ENCODE measurements around the gene EPHA1.
"Not testable (repeated sequence)": the region's sequence is repeated elsewhere in the genome, so short reads cannot be mapped to it uniquely, and the experiment has no call there.

Gene EPHA1

DNA sequence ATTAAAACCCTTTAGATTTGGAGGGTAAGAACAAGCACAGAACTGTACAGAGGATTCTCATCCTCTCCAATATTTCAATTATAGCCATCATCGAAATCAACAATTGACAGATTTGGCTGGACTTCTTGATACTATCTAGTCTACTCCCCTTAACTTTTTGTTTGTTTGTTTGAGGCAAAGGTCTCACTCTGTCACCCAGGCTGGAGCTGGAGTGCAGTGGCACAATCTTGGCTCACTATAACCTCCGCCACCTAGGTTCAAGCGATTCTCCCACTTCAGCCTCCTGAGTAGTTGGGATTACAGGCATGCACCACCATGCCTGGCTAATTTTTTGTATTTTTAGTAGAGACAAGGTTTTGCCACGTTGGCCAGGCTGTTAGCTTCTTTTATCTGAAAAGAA, 6.4 kb downstream of the EPHA1 start:
- DNase-seq (ENCODE audit: low read depth in 2 of 2): not testable (repeated sequence)

DNA sequence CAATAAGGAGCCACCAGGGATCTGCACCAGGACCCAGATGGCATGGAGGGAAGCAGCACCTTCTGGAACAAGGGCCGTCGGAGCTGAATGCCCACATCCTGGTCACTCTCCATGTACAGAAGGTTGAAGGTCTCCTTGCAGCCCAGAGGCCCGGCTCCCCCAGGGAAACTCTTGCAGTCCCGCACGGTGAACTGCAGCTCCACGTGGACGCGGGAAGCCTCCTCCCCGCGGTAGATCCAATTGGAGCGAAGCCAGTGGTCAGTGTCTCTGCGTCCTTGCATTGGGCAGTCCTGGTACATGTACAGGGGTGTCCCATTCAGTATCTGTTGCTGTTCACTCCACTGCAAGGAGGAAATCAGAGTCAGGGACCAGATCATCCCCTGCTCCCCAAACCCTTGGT, 7.4 kb downstream of the EPHA1 start:
- no peak for DNase-seq (ENCODE audit: low read depth in 2 of 2)

DNA sequence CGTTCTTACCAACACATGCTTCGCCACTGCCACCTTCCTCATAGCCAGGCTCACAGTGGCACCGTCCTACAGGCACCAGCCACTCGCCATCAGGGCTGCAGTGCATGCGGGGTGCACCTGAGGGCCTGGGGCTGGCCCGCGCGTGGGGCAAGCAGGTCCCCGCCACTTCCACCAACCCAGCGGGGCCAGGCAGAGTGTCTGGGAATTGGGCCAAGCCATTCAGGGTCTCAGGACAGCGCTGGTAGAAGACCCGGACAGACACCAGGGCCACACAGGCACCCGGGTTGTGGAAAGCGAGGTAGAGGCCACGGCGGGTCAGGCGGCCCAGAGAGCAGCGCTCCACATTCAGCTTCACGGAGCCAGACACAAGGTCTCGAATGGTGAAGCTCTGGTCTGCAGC, 9.0 kb downstream of the EPHA1 start:
- DNase-seq (ENCODE audit: low read depth in 2 of 2): no peak

DNA sequence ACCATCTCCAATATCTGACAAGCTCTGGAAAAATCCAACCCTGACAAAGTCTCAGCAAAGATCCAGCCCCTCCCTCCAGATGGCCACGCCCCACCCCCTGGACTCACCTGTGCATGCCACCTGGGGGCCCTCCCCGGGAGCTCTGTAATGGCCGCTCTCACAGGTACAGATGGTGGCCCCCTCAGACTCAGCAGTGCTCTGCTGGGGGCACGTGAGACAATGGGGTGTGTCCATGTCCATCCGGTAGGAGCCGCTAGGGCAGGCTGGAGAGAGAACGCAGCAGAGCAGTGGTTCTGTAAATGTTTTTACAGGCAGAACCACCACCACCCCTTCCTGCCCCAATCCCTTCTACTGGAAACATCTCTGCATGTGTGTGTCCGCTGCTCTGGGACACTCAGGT, 9.5 kb downstream of the EPHA1 start:
- DNase-seq (ENCODE audit: low read depth in 2 of 2): no peak

DNA sequence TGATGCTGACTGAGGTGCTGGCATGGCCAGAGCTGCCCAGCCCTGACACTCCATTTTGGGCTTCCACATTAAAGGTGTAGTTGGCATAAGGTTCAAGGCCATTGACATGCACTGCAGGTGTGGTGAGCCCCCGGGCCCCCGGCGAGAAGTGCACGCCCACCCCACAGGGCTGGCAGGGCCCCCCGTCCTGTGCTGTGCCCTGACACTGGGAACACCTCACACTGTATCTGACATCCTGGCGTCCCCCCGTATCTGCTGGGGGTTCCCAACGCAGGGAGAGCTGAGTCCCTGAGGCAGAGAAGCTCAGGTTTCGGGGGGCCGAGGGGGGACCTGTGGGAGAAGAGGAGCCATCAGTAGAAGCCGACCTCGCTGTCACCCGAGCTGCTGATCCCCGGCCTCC, 10.0 kb downstream of the EPHA1 start:
- DNase-seq (ENCODE audit: low read depth in 2 of 2): no peak

DNA sequence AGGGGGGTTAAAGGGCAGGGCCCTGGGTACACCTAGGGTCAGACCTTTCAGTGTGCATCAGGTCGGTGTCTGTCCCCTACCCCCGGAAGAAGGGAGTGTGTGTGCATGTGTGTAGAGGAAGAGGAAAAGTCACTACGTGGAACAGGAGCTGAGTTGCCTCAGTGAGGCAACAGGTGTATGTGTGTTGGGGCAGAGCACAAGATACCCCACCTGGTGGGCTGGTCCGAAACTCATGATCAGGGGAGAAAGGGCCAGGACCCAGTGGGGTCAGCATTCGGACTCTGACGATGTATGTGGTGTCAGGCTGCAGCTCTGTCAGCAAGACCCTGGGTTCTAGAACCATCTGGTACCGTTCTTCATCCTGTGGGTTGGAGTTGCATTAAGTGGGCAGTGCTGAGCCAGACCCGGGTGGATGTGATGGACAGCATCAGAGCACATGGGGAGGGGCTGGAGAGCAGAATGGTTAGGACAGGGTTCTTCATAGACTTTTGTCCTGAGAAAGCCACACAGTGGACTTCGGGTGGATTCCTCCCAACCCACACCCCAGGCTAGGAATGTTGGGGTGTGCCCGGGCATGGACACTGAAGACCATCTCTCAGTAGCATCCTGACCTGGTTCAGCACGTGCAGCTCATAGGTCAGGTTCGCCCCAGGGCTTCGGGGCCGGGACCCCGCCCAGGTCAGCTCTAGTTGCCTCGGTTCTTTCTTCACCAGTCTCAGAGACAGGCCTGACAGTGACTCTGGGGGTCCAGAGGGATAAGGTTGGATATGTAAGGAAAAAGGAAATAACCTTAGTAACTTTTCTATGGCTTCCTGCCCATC, 10.7 kb downstream of the EPHA1 start:
- no peak for DNase-seq (ENCODE audit: low read depth in 2 of 2)

DNA sequence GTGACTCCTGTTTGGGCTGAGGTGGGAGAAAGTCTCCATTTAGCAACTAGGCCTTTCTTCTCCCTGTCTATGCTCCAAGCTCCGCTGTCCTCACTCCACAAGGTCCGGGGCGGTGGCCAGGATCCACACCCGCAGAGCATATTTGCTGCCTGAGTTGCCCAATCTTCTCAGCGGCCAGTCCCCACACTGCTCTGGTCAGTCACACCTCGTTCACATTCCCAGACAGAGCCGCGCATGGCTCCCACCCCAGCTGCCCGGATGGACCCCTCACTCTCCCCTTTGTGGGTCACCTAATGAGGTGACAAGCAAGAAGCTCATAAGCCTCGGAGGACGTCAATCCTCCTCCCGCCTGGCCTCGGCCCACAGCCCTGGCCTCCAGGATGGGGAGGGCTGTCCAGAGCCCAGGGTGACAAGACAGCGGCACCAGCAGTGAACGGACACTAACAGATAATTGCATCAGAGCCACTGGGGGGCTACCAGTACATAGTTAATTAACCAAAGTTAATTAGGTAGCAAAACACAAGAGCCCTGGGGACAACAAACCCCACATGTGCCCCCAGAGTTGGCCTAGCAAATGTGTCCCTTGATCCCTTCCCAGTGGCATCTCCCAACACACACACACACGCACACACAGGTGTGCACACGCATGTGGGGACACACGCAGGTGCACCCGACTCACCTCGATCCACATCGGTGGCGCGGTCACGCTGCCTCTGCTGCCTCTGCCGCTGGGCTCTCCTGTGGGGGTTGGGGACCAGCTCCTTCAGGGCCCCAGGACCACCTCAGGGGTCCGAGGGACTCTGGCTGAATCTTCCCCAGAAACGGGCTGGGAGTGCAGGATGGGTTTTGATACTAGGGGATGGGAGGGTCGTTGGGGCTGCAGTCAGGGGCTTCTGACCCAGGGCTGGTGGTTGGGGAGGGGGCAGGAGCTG, 11.8 kb downstream of the EPHA1 start:
- no peak for DNase-seq (ENCODE audit: low read depth in 2 of 2)

DNA sequence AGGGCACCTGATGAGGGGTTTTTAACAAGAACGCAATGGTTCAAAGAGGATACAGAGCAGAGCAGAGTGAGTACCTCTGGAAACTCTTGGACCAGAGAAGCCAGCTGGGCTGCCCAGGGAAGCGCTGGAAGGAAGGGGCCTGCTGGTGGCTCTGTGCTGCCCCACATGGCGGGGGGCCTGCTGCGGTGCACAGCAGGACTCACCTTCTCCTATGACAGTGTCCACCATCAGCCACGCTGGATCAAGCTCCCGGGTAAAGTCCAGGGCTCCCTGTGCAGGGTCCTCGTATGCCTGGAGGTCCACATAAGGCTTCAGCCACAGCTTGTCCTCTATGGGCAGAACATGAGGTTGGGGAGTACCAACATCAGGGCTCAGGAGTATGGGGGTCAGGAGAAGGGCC, 12.5 kb downstream of the EPHA1 start:
- DNase-seq (ENCODE audit: low read depth in 2 of 2): no peak

DNA sequence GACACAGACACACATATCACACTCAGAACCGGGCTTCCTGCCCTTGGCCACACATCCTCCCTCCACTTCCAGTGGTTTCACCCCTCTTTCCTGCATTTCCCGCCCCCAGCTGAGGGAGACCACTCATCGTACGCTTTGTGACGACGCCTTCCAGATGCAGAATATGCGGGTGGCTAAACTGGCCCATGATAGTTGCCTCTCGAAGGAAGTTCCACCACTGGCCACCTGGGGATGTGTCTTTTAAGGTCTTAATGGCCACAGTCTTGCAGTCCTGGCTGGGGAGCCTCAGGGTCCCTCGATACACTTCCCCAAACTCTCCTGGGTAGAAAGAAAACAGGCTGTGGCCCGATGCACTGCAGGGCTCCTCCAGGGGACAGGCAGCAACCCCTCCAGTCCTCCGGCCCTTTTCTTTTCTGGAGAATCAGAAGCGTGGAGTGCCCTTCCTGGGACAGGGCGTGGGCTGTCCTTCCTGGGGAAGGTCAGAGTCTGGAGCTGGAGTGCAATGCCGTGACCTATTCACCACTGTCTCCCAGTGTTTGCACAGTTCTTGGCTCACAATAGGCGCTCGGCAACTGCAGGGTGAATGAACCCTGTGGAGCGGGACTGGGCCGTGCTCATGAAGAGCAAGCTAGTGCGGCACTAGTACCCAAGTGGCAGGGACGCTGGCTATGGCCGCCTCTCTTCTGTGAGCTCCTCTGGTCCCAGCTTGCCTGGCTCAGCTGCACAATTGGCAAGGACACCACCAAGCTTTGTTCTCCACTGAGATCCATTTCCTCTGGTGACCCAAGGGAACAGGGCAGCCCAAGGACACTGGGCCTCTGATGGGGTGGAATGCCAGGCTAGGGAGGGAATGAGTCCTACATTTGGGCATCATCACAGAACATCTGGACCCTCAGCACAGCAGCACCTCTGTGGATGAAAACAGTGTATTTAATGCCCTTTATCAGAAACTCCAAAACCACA, 13.2 kb downstream of the EPHA1 start:
- no peak for DNase-seq (ENCODE audit: low read depth in 2 of 2)

DNA sequence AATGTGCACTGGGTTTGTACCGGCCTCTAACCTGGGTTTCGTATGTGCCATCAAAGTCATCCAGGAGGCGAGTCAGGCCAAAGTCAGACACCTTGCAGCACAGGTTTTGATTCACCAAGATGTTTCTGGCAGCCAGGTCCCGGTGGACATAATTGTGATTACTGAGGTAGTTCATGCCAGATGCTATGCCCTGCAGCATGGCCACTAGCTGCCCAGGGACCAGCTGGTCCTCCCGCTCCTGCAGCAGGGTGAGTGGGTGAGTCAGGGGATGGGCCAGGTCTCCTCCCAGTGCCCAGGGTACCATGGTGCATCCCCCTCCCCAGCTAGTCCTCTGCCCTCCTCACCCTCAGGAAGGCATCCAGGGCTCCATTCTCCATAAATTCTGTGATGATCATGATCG, 13.9 kb downstream of the EPHA1 start:
- no peak for DNase-seq (ENCODE audit: low read depth in 2 of 2)

DNA sequence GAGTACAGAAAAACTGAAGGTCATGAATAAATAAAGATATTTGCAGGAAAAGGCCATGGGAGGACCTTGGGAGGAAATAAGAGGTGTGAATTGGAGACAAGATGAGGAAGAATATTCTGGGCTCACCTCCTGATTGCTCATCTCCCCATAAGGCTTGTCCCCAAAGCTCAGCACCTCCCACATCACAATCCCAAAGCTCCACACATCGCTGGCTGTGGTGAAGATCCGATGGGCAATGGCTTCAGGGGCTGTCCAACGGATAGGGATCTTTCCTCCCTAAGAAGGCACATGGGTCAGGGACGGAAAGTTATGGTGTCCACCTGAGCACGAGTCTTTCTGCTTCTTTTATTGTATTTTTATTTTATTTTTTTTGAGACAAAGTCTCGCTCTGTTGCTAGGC, 14.6 kb downstream of the EPHA1 start:
- no peak for DNase-seq (ENCODE audit: low read depth in 2 of 2)

DNA sequence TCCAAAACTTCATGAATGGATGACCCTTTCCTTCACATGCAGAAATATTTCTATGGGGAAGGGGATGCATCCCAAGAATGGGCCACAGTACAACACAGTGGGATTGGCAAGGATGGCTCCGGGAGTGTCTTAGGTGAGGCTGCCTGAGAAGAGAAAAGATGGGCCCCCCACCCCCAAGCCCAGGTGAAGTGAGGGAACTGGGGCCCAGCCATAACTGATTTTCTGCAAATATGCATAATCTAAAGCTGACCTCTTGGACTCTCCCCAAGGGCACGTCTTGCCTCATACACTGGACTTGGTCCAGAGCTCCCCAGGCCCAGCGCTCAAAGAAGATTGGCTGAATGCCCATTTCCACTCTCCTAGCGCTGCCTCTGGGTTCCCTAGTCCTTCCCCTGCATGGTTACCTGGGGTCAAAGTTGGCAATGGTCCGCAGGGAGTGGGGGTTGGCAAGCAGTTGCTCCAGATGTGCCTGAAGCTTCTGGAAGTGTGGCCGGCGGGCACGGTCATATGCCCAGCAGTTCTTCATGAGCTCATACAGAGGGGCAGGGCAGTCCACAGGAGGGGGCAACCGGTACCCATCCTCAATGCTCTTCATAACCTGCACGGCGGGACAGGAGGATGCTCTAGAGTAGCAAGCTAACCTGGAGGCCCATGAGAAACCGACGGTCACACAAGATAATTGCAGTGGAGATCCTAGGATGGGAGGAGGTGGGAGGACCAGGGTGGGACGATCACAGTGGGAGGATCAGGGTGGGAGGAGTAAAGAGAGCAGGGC, 15.2 kb downstream of the EPHA1 start:
- DNase-seq (ENCODE audit: low read depth in 2 of 2): no peak

DNA sequence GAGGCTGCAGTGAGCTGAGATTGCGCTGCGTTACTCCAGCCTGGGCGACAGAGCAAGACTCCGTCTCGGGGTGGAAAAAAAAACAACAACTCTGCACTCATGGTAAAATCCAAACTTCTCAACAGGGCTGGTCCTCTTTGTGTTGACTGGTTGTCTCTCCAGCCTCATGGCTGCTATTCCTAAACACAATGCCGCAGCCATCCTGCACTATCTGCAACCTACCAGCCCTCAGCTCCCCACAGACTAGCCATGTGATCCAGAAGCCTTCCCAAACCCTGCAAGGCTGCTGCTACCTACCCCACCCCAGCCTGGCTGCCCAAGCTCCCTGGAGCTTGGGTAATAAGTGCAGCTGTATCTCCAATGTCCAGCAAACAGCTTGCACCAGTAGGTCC, 15.8 kb downstream of the EPHA1 start:
- no peak for DNase-seq (ENCODE audit: low read depth in 2 of 2)

DNA sequence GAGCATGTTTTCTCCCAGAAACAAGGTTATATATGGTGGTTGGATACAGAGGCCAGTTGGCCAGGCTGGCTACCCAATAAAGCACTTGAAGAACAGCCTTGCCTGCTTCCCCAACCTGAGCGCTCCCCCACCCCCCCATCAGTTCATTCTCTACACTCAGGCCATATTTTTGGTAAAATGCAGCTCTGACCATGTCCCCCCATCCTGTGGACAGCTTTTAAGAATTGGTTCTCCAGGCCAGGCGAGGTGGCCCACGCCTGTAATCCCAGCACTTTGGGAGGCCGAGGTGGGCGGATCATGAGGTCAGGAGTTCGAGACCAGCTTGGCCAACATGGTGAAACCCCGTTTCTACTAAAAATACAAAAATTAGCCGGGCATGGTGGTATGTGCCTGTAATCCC, 16.2 kb downstream of the EPHA1 start:
- DNase-seq (ENCODE audit: low read depth in 2 of 2): not testable (repeated sequence)

DNA sequence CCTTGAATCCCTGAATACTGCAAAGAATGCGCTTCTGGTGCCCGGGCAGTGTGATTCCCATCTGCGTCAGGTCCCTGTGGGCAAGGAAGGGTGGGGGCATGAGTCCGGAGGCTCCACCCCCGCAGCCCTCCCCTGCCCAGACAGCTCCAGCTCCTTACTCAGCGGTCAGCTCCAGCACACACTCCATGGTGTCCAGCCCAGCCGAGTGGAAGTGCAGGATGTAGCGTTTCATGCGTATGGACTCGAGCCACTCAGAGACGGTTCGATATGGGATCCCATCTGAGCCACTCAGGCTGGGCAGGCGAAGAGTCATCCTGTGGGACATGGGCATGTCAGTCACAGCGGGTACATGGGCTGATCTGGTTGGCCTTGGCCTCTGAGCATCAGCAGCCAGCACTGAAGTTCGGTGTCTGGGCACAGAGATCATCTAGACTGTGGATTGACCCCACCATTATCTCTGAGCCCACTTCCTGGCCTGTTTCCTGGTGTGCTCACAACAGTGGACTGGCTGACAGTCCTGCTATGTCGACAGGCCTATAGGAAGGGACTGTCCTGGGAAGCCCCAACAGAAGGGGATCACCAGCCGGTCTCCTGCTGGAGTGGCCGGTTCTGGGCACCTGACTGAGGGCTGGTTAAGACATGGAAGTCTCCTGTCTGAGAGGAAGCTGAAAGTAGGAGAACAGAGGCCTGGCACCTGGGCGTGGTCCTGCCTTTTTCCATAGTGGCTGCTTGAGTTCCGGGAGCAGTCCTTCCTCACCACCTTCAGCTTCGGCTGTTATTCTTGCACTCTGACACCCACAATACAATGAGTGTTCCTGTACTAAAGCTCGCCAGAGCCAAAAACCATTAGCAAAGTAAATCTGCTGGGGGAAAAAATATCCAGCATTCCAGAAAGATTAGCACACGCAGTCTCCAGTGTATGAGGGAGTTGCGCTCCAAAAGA, 16.9 kb downstream of the EPHA1 start:
- no peak for DNase-seq (ENCODE audit: low read depth in 2 of 2)

DNA sequence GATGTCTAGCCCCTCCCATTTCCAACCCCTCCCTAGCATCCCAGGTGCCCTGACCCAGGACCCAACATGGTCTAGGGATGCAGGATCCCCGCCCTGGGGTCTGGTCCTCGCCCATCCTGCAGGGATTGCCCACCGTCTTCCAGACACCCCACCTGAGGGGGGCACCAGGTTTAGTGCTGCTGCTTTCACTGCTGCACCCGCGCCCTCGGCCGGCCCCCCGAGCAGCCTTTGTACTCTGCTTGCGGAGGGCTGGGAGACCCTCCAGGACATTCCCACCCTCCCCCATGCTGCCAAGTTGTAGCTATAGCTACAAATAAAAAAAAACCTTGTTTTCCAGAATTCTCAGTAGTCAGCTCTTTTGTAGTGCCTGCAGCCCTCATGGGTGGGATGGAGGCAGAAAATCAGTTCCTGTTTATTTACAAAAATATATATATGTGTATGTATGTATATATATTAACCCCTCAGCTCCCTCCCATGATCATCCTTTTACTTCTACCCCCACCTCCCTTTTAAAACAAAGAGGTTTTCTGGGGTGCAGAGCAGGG, 17.8 kb downstream of the EPHA1 start:
- DNase-seq (ENCODE audit: low read depth in 2 of 2): no peak

DNA sequence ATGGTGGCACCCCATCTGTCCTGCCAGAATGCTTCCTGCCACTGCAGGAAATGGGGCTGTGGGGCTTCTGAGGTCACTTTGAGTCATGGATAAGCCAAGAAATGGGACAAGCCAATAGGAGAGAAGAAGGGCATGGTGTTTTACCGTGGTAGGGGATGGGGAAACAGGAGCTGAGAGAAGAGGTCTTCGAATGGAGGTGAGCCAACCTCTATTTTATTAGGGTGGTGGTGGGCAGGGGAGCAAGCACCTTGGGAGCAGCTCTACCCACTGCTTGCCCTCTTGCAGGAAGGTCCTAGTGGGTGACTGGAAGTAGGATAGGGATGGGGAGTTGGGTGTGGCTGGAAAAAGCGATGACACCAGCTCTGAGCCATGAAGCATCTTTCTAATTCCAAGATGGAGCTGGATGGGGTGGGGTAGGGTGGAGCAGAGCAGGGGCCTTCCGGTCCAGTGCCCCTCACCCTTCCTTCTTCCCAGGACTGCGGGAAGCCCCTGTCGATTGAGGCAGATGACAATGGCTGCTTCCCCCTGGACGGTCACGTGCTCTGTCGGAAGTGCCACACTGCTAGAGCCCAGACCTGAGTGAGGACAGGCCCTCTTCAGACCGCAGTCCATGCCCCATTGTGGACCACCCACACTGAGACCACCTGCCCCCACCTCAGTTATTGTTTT, 18.4 kb downstream of the EPHA1 start:
- no peak for DNase-seq (ENCODE audit: low read depth in 2 of 2)

DNA sequence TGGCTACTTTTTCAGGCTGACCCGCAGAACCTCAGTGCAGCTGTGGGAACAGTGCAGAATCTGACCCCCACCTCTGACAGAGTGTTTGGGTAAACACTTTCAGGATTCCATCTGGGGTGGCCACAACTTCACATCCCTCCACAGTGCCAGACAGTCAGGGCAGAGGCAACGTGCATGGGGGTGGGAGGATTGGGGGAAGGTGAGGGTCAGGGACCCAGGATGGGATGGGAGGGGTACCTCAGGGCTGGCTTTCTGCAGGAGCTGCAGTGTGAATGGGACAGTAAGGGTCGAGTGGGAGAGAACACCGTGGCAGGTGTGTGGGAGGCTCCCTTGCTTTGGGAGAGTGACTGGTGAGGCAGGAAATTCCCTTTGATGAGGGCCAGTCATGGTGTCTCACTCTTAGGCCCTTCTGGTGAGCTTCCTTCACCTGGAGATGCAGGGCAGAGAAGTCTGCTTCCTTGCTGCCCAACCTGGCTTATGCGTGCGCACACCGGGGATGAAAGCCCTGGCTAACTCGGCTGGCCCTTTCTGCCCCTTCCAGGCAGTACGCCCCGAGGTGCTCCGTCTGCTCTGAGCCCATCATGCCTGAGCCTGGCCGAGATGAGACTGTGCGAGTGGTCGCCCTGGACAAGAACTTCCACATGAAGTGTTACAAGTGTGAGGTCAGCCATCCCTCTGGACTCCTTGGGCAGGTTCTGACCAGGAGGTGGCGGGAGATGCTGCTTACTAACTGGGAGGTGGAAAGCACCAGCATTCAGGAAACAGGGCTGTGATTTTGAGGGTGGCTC, 19.1 kb downstream of the EPHA1 start:
- no peak for DNase-seq (ENCODE audit: low read depth in 2 of 2)

Data from stimulated activated CD4-positive, alpha-beta T cell treated with anti-CD3 and anti-CD28 coated beads, Interleukin-4, amount 100 ng/mL, for 48 hours (primary cell).